ENCODE results near the gene PGS1. TPM values are rescaled to one million over a fixed set of nuclear protein-coding genes. Genes with fewer than 3 reads are reported as not detected.

The PGS1 gene
- total RNA-seq, 4 donors from 2014 or later, result 23.9 to 51.7 (median 34.2) TPM

DNA sequence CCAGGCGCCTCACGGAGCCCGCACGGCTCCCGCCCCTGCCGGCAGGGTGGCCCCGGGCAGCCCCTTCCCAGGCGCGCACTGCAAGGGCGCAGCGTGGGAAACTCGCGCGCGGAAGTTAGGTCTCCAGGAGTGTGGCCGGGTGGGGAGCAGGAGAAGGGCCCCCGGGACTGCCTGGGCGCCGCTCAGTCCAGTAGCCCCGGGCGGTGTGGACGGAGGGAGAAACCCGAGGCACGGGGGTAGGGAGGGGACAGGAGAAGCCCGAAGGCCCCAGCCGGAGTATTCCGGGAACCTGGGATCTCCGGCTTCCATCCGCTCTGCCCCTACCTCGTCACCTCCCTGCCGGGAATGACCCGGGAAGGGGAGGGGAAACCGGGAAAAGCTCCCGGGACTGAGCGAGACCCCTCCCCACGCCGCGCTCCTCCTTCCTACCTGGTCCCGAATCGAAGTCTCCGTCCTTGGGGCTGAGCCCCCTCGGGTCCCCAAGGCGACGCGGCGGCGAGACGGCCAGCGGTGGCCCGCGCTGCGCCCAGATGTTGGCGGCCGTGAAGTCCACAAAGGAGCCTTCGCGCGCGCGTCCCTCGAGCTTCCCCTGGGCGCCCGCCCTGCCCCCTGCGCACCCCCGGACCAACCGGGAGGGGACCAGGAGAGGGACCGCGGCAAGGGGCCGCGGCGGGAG lies 19.0 kb upstream of the PGS1 start:
- peak overlapping the region; percentile 95 for H3K27ac ChIP-seq
- TF ChIP-seq, protein P1, sequence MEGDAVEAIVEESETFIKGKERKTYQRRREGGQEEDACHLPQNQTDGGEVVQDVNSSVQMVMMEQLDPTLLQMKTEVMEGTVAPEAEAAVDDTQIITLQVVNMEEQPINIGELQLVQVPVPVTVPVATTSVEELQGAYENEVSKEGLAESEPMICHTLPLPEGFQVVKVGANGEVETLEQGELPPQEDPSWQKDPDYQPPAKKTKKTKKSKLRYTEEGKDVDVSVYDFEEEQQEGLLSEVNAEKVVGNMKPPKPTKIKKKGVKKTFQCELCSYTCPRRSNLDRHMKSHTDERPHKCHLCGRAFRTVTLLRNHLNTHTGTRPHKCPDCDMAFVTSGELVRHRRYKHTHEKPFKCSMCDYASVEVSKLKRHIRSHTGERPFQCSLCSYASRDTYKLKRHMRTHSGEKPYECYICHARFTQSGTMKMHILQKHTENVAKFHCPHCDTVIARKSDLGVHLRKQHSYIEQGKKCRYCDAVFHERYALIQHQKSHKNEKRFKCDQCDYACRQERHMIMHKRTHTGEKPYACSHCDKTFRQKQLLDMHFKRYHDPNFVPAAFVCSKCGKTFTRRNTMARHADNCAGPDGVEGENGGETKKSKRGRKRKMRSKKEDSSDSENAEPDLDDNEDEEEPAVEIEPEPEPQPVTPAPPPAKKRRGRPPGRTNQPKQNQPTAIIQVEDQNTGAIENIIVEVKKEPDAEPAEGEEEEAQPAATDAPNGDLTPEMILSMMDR (IDR thresholded peaks at IDR 0.05), result no peak
- TF ChIP-seq POLR2A (IDR thresholded peaks at IDR 0.05), result no peak
- no peak for TF ChIP-seq POLR2AphosphoS5 (IDR thresholded peaks at IDR 0.05)
- TF ChIP-seq EP300 (IDR thresholded peaks at IDR 0.05), result no peak
- WGBS, result no CpG with 5 or more reads among the region's 70 CpGs
- peak overlapping the region; percentile 91 for H3K4me3 ChIP-seq
- H3K36me3 ChIP-seq, result peaks cover 12% of the 10 kb centered on the region
- H3K4me1 ChIP-seq, result peaks cover 60% of the 10 kb centered on the region
- no peaks in the 10 kb centered on the region for H3K9me3 ChIP-seq
- no peaks in the 10 kb centered on the region for H3K27me3 ChIP-seq
- DNase-seq (ENCODE audit: low spot score in 2 of 2), result peak in 1 of 2 donors; percentile 85

DNA sequence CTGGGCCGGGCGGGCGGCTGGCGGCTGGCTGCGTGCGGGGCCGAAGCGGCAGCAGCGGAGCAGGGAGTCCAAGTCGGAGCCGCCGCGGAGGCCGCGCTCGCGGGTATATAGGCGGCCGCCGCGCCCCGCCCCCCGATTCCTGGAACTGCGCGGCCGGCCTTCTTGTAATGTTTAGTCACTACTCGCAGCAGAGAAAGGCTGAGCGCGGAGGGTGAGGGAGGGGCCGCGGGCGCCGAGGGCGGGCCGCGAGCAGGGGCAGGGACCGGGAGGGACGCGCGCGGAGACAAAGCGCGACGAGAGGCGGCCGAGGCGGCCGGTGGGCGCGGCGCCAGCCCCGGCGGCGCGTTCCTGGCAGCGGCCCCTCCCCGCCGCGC lies 18.5 kb upstream of the PGS1 start, which contains the start of gene SOCS3:
SOCS3 (minus strand) TSS at position 81 of the 374 bp plus-strand sequence. CDS start 982 bp downstream, outside the sequence.
- H3K36me3 ChIP-seq, result peaks cover 12% of the 10 kb centered on the region
- H3K9me3 ChIP-seq, result no peaks in the 10 kb centered on the region
- peak; percentile 96 to 97 for DNase-seq (ENCODE audit: low spot score in 2 of 2)
- H3K27ac ChIP-seq, result peak within 1 kb of the TSS; percentile 95
- no CpG with 5 or more reads among the region's 59 CpGs for WGBS
- no peaks in the 10 kb centered on the region for H3K27me3 ChIP-seq
- peak within 1 kb of the TSS; percentile 91 for H3K4me3 ChIP-seq
- TF ChIP-seq POLR2AphosphoS5 (IDR thresholded peaks at IDR 0.05) (peak in 2 of 3 donors; percentile 49 to 61), EP300 (IDR thresholded peaks at IDR 0.05) (no peak), POLR2A (IDR thresholded peaks at IDR 0.05) (peak; percentile 96 to 99)
- TF ChIP-seq, protein P1 (IDR thresholded peaks at IDR 0.05), result no peak
- H3K4me1 ChIP-seq, result peaks cover 57% of the 10 kb centered on the region

DNA sequence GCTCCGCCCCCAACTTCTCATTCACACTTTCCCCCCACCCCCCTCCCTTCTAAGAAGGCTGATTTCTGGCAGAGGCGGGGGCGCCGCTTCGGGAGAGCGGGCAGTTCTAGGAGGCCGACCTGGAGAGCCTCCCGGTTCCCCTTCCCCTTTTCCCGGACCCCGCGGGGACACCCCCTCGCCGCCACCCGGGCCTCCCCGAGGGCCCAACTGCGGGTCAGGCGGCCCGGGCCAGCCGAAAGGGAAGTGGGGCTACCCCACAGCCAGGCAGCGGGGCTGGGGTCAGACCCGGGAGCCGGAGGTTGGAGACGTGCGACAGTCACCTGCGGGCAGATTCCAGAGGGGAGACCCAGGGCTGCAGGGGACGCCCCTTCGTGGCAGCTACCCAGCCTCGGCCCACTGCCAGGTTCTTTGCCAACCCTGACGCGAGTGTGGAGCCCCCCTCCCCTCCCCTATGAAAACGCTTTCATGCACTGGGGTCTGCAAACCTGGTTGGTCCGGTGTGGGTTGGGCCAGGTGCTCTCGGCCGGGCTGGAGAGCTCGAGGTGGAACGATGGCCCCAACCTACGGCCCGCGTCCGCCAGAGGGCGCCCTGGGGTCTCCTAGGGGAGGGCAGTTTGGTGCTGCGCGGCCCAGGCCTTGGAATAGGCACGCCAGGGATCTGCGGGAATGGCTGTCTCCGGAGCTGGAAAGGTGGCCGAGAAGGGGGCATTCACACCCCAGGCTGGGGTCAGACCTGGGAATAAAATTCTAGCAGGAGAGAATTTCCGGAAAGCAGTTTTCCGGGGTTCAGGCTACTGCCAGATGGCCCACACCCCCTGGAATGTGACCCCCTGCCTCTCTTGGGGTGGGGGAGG lies 17.9 kb upstream of the PGS1 start:
- DNase-seq (ENCODE audit: low spot score in 2 of 2), result peak; percentile 96
- Histone ChIP-seq H3K4me3 (peak overlapping the region; percentile 91), H3K27me3 (no peaks in the 10 kb centered on the region), H3K36me3 (peaks cover 12% of the 10 kb centered on the region), H3K27ac (peak overlapping the region; percentile 95), H3K4me1 (peaks cover 58% of the 10 kb centered on the region), H3K9me3 (no peaks in the 10 kb centered on the region)
- 44% methylated on average over 3 of the region's 49 CpGs for WGBS
- no peak for TF ChIP-seq POLR2A (IDR thresholded peaks at IDR 0.05)
- TF ChIP-seq POLR2AphosphoS5 (IDR thresholded peaks at IDR 0.05), result peak in 1 of 3 donors; percentile 29
- TF ChIP-seq, protein P1 (IDR thresholded peaks at IDR 0.05), result peak; percentile 87 to 90

DNA sequence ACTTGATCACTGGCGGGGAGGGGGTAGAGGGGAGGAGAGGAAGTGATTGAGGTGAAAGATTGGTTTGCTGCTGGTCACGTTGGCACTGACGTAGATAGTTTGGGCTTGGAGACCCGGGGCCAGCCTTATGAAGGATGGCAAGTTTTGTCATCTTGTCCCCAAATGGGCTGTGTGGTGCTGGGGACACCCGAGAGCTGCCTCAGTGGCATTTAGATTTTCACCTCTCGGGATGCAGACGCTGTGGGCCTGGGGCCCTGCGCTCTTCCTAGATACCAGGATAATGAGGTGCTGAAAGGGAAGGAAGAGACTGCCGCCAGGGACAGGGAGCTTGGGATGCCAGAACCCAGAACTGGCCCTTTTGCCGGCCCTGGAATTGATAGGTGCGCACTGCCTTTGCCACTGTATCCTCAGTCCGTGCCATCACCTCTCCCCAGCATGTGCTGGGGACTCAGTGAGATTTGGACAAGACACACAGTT lies 17.2 kb upstream of the PGS1 start:
- peaks cover 56% of the 10 kb centered on the region for H3K4me1 ChIP-seq
- peak overlapping the region; percentile 95 for H3K27ac ChIP-seq
- no peak for DNase-seq (ENCODE audit: low spot score in 2 of 2)
- no peaks in the 10 kb centered on the region for H3K9me3 ChIP-seq
- H3K4me3 ChIP-seq, result no peak overlapping the region
- peaks cover 8% of the 10 kb centered on the region for H3K36me3 ChIP-seq
- WGBS, result 80% methylated on average over 12 of the region's 12 CpGs
- TF ChIP-seq POLR2AphosphoS5 (IDR thresholded peaks at IDR 0.05), result no peak
- TF ChIP-seq EP300 (IDR thresholded peaks at IDR 0.05), result no peak
- TF ChIP-seq, protein P1 (IDR thresholded peaks at IDR 0.05), result no peak
- TF ChIP-seq POLR2A (IDR thresholded peaks at IDR 0.05), result no peak
- no peaks in the 10 kb centered on the region for H3K27me3 ChIP-seq

DNA sequence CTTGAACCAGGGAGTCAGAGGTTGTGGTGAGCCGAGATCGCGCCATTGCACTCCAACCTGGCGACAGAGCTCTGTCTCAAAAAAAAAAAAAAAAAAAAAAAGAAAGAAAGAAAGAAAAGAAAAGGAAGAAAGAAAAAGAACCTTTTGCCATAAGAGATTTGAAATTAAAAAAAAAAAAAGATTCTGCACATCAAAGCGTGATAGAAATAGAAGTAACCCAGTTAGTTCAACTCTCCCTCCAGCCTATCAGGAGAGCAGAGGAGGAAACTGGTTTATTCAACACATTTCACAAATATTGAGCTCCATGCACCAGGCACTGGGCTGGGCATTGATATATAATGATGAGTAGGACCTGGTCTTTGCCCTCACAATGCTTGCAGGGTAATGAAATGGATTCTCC lies 16.2 kb upstream of the PGS1 start:
- no peak overlapping the region for H3K4me3 ChIP-seq
- DNase-seq (ENCODE audit: low spot score in 2 of 2), result no peak
- TF ChIP-seq POLR2AphosphoS5 (IDR thresholded peaks at IDR 0.05), result no peak
- TF ChIP-seq EP300 (IDR thresholded peaks at IDR 0.05), result no peak
- no peak for TF ChIP-seq POLR2A (IDR thresholded peaks at IDR 0.05)
- TF ChIP-seq, protein P1 (IDR thresholded peaks at IDR 0.05), result no peak
- peaks cover 8% of the 10 kb centered on the region for H3K36me3 ChIP-seq
- no peaks in the 10 kb centered on the region for H3K27me3 ChIP-seq
- 95% methylated on average over 5 of the region's 5 CpGs for WGBS
- no peak overlapping the region for H3K27ac ChIP-seq
- H3K4me1 ChIP-seq, result peaks cover 51% of the 10 kb centered on the region
- H3K9me3 ChIP-seq, result no peaks in the 10 kb centered on the region
